Keratinocyte (primary cell): Measurements from ENCODE around the gene ARSB.

Source experiments
- EZH2 ChIP-seq: IDR thresholded peaks from one replicate; pipeline ENCODE4 v1.6.1; 2012; ENCODE audit warnings: inconsistent platforms, mild to moderate bottlenecking, low read length, moderate library complexity
- TF ChIP-seq, protein P1 (sequence below), 3 experiments: IDR thresholded peaks in 1 of 3; conservative IDR thresholded peaks in 1 of 3; optimal IDR thresholded peaks in 1 of 3; 2 replicates in 2 of 3; 3 replicates in 1 of 3; pipeline versions ENCODE3 to v1.5.1; 2011; ENCODE audit warnings: low read length in 3 of 3, mild to moderate bottlenecking in 3 of 3, moderate library complexity in 2 of 3, control low read depth in 1 of 3, inconsistent platforms in 1 of 3; ENCODE audit not compliant: insufficient read depth in 2 of 3; ENCODE audit errors: extremely low read depth in 1 of 3

DNA sequence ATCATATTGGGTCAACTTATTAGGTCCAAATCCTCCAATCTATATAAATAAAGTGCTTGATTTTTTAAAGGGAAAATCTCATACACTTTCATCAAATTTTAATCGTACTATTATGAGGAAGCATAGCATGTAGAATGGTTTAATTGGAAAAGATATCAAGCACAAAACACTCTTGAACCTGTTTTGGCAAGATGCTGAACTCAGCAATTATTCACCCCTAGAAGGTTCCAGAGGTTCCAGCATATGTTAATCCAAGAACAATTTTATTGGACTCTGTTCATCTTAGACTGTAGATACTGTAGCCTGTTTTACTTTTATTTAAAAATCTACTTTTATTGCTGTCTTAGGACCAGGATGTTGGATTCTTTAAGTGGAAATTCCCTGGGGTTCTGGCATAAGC, 244.1 kb downstream of the ARSB start:
- TF ChIP-seq, protein P1, sequence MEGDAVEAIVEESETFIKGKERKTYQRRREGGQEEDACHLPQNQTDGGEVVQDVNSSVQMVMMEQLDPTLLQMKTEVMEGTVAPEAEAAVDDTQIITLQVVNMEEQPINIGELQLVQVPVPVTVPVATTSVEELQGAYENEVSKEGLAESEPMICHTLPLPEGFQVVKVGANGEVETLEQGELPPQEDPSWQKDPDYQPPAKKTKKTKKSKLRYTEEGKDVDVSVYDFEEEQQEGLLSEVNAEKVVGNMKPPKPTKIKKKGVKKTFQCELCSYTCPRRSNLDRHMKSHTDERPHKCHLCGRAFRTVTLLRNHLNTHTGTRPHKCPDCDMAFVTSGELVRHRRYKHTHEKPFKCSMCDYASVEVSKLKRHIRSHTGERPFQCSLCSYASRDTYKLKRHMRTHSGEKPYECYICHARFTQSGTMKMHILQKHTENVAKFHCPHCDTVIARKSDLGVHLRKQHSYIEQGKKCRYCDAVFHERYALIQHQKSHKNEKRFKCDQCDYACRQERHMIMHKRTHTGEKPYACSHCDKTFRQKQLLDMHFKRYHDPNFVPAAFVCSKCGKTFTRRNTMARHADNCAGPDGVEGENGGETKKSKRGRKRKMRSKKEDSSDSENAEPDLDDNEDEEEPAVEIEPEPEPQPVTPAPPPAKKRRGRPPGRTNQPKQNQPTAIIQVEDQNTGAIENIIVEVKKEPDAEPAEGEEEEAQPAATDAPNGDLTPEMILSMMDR (optimal IDR thresholded peaks at IDR 0.05 in 1 of 3, IDR thresholded peaks at IDR 0.05 in 1 of 3, conservative IDR thresholded peaks at IDR 0.05 in 1 of 3; ENCODE audit: extremely low read depth in 1 of 3, insufficient read depth in 2 of 3, low read length in 3 of 3): no peak
- no peak for TF ChIP-seq EZH2
